ENCODE results near the gene SLC9A9.

GRCh38 chr3:143754090-143754489, 94.2 kb downstream of the SLC9A9 start:
- no peak for TF ChIP-seq CTCF (IDR thresholded peaks at IDR 0.05 in 4 of 5, conservative IDR thresholded peaks at IDR 0.05 in 1 of 5)
- no peak for TF ChIP-seq POLR2A (IDR thresholded peaks at IDR 0.05)
